Stomach smooth muscle (tissue), 2 donors: ENCODE results near the gene ATP5F1C.
"Not testable (repeated sequence)": the region's sequence is repeated elsewhere in the genome, so short reads cannot be mapped to it uniquely, and the experiment has no call there.

Experiments used
- H3K27ac ChIP-seq: one replicate; pipeline ENCODE4 v1.7.0; 2013; ENCODE audit warnings: mild to moderate bottlenecking, low read length, inconsistent platforms
- H3K27me3 ChIP-seq, 2 donors: one replicate each; pipeline ENCODE4 v1.7.0; 2013; ENCODE audit warnings: low read length in 2 of 2; ENCODE audit not compliant: insufficient read depth in 2 of 2, control insufficient read depth in 1 of 2
- H3K36me3 ChIP-seq, 2 donors: one replicate each; pipeline ENCODE4 v1.7.0; 2013; ENCODE audit warnings: low read length in 2 of 2; ENCODE audit not compliant: control insufficient read depth in 2 of 2, insufficient read depth in 2 of 2
- H3K4me1 ChIP-seq: one replicate; pipeline ENCODE4 v1.7.0; 2013; ENCODE audit warnings: low read length; ENCODE audit not compliant: control insufficient read depth, insufficient read depth
- H3K4me3 ChIP-seq, 2 donors: one replicate each; pipeline ENCODE4 v1.7.0; 2013; ENCODE audit warnings: low read length in 2 of 2
- H3K9ac ChIP-seq, 2 donors: one replicate each; pipeline ENCODE4 v1.7.0; 2013; ENCODE audit warnings: low read length in 2 of 2, mild to moderate bottlenecking in 1 of 2
- H3K9me3 ChIP-seq, 2 donors: one replicate each; pipeline ENCODE4 v1.7.0; 2013; ENCODE audit warnings: low read length in 2 of 2; ENCODE audit not compliant: control insufficient read depth in 2 of 2
- donor health status: healthy.
- donor health status: Pancreatic carcinoma.

ATP5F1C gene

DNA sequence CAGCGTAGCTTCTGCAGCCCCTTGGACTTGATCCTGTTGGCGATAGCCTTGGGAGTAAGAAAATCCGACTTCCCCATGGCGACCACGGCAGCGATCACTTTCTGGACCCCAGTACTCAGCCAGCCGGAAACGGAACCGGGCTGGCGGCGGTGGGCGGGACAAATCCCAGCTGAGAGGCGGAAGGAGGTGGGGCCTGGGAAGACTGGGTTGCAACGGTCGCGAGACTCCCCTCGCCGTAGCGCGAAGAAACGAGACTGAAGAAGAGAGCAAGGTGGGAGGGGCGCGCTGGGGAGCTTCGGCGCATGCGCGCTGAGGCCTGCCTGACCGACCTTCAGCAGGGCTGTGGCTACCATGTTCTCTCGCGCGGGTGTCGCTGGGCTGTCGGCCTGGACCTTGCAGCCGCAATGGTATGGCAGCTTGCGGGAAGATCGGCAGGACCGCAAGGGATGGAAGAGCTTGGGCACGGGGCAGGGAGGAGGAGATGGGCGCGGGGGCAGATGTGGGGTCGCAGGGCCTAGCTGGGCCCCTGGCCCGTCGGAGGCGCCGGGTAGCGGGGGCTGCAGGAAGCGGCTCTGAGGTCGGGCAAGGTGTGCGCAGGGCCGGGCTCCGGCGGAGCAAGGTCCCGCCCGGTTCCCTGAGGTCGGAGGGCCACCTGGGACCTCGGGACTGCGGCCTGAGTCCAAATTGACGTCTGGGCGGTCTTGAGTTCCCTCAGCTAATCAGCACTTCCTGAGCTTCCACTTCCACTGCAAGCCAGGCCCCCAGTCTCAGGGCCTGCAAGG lies at the start of gene ATP5F1C, which contains the start of gene KIN:
ATP5F1C (plus strand) TSS at position 321 of the 782 bp plus-strand sequence; CDS start at position 352, 31 bp downstream.
KIN (minus strand) TSS at position 137 of the 782 bp plus-strand sequence; CDS start at position 77, 60 bp downstream.
- Histone ChIP-seq H3K27me3 (no peaks in the 10 kb centered on the region), H3K4me3 (peak within 1 kb of the TSS; percentile 98), H3K4me1 (peaks cover 28% of the 10 kb centered on the region), H3K9me3 (no peaks in the 10 kb centered on the region), H3K9ac (peak within 1 kb of the TSS; percentile 86 to 94), H3K27ac (peak within 1 kb of the TSS; percentile 77), H3K36me3 (no peaks in the 10 kb centered on the region)

DNA sequence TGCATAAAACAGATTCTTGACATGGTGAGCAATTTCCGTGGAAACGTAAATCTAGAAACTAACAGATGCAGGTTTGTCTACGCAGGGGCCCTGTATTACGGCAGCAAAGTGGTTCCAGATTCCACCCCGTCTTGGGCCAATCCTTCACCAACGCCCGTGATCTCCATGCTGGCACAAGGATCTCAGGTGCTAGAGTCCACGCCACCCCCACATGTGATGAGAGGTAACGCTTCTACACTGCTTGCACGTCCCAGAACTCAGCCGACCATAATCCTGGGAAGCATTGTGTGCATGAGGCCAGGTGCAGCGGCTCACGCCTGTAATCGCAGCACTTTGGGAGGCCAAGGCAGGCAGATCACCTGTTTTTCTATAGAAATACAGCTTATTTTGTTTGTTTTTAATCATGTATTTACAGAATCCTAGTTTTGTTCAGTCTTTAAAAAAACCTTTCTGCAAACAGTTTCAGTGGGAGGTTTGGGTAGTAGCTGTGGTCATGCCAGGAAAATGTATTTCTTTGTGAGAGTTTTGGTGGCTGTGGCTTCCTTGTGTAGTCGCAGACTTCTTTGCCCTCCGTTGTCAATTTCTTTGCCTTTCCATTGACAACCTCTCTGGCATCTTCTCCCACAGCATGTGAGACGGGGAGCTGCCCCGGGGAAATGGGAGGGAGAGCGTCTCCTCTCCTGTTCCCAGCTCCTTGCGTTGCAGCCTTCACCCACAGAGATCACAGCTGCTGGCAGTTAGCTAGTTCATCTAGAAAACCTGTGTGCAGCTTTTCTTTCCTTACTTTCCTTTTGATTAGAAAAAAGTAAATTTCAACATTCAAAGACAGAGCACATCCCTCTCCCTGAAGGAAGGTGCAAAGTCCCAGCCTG lies 49.2 kb upstream of the ATP5F1C start:
- H3K9ac ChIP-seq = no peak overlapping the region
- H3K4me3 ChIP-seq = no peak overlapping the region
- H3K36me3 ChIP-seq = no peaks in the 10 kb centered on the region
- H3K4me1 ChIP-seq = no peaks in the 10 kb centered on the region
- no peak overlapping the region for H3K27ac ChIP-seq
- H3K9me3 ChIP-seq = no peaks in the 10 kb centered on the region
- no peaks in the 10 kb centered on the region for H3K27me3 ChIP-seq

DNA sequence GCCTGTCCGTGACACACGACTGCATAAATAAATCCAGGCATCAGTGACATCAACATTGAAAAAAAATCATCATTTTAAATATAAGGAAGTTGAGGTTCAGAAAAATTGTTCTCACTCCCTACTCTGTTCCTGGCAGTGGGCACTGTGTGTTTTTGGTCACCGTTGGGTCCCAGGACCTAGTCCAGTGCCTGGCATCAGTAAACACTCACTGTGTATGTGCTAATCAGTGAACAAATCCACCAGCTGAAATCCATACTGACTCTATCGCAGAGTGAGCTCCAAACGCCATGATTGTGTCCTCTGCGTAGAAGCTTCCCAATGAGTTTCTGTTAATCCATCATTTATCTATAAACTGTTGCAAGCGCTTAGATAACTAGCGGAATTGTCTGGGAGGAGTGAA lies 43.7 kb upstream of the ATP5F1C start:
- Histone ChIP-seq H3K4me3 (no peak overlapping the region), H3K36me3 (peaks cover 0 to 2% of the 10 kb centered on the region in 2 donors), H3K27ac (no peak overlapping the region), H3K9ac (no peak overlapping the region), H3K9me3 (no peaks in the 10 kb centered on the region), H3K4me1 (no peaks in the 10 kb centered on the region), H3K27me3 (no peaks in the 10 kb centered on the region)

DNA sequence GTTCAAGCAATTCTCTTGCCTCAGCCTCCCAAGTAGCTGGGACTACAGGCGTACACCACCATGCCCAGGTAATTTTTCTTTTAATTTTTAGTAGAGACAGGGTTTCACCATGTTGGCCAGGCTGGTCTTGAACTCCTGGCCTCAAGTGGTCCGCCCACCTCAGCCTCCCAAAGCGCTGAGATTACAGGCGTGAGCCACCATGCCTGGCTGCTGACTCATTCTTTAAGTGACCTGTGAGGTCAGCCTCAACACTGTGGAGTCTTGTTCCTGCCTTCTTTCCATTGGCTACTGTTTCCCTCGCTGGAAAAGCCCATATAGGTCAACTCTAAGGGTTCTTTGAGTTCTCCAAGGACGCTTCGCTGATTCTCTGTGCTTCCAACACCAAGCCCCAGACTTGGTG lies 39.3 kb upstream of the ATP5F1C start:
- not testable (repeated sequence) for H3K4me1 ChIP-seq

DNA sequence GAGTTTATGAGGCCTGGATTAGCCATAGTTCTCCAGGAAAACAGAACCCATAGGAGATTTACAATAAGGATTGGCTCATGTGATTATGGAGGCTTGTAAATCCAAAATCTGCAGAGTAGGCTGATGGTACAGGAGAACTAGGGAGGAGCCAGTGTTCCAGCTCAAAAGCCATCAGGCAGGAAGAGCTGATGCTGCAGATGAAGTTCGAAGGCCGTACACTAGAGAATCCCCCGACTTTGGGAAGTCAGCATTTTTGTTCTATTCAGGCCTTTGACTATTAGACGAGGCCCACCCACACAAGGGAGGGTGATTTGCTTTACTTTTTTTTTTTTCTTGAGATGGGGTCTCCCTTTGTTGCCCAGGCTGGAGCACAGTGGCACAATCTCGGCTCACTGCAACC lies 37.8 kb upstream of the ATP5F1C start:
- no peak overlapping the region for H3K4me3 ChIP-seq
- no peak overlapping the region for H3K9ac ChIP-seq
- no peaks in the 10 kb centered on the region for H3K9me3 ChIP-seq
- no peak overlapping the region for H3K27ac ChIP-seq
- H3K36me3 ChIP-seq = peaks cover 16 to 25% of the 10 kb centered on the region in 2 donors
- no peaks in the 10 kb centered on the region for H3K4me1 ChIP-seq
- no peaks in the 10 kb centered on the region for H3K27me3 ChIP-seq

More for the DNA sequence above, 39.3 kb upstream of the ATP5F1C start:
- not testable (repeated sequence) for H3K4me3 ChIP-seq, H3K27ac ChIP-seq, H3K9me3 ChIP-seq, H3K27me3 ChIP-seq, H3K9ac ChIP-seq
- peaks cover 9 to 15% of the 10 kb centered on the region in 2 donors for H3K36me3 ChIP-seq

DNA sequence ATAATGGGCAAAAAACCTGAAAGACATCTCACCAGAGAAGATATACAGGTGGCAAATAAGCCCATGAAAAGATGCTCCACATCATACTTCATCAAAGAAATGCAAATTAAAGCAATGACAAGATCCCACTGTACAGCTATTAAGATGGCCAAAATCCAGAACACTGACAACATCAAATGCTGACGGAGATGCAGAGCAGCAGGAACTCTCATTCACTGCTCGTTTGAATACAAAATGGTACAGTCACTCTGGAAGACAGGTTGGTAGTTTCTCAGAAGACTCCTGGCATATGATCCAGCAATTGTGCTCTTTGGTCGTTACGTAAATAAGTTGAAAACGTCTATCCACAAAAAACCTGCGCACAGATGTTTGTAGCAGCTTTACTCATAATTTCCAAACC lies 35.7 kb upstream of the ATP5F1C start:
- Histone ChIP-seq H3K9me3 (no peaks in the 10 kb centered on the region), H3K4me3 (no peak overlapping the region), H3K36me3 (peaks cover 17 to 33% of the 10 kb centered on the region in 2 donors), H3K9ac (no peak overlapping the region), H3K27me3 (no peaks in the 10 kb centered on the region), H3K4me1 (no peaks in the 10 kb centered on the region), H3K27ac (no peak overlapping the region)

DNA sequence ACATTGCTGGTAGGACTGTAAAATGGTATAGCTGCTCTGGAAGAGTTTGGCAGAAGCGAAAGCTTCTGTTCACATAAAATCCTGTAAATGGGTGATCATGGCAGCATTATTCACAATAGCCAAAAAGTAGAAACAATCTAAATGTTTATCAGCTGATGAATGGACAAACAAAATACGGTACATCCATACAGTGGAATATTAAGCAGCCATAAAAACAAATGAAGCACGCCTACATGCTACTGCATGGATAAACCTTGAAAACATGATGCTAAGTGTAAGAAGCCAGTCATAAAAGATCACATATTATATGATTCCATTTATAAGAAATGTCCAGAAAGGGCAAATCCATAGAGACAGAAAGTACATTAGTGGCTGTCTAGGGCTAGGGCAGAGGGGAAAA lies 32.9 kb upstream of the ATP5F1C start:
- Histone ChIP-seq H3K4me1 (no peaks in the 10 kb centered on the region), H3K27me3 (no peaks in the 10 kb centered on the region), H3K27ac (no peak overlapping the region), H3K9me3 (no peaks in the 10 kb centered on the region), H3K36me3 (peaks cover 27 to 32% of the 10 kb centered on the region in 2 donors), H3K4me3 (no peak overlapping the region), H3K9ac (no peak overlapping the region)

DNA sequence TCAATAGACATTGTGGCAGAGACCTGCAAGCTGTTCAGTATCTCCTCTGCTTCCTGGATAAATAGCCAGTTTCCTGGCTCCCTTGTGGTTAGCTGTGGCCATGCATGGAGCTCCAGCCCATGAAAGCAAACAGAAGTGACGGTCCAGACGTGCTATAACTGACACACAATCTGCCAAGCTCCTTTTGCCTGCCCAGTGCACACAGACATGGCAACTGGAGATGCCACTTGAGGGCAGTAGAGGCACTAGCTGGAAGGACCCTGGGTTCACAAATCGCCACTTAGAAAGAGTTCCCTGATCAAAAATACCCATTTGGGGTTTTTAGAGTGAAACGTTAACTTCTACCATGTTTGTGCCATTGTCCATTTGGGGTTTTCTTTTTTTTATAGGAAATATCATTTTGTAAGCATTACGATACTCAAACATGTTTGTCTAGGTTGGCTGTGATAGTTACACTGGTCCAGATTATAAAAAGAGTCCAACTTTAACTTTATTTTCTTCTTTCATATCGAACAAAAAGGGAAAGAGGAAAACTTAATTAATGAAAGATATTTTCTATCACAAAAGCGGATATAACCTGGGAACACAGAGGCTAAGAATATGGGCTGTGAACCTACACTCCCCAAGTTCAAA lies 31.5 kb upstream of the ATP5F1C start:
- no peaks in the 10 kb centered on the region for H3K4me1 ChIP-seq
- peaks cover 27 to 34% of the 10 kb centered on the region in 2 donors for H3K36me3 ChIP-seq
- H3K27me3 ChIP-seq = no peaks in the 10 kb centered on the region
- H3K4me3 ChIP-seq = no peak overlapping the region
- no peaks in the 10 kb centered on the region for H3K9me3 ChIP-seq
- no peak overlapping the region for H3K9ac ChIP-seq
- no peak overlapping the region for H3K27ac ChIP-seq

DNA sequence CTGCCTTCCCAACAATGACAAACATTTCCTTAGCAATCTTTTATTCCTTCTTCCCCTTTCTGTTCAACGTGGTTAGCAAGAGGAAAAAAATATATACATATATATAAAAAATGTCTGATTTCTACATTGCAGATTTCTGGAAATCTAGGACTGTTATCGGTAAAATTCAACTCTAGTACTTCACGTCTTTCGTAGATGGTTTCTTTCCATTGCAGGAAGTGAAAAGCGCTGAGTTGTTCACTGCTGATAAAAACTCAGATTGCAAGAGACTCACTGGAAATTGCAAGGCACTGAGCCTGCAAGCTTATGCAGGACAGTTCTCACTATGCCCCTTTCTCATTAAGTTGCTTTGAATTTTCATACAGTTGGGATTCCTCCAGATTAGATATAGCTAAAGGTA lies 24.0 kb upstream of the ATP5F1C start:
- no peak overlapping the region for H3K27ac ChIP-seq
- H3K9ac ChIP-seq = no peak overlapping the region
- no peaks in the 10 kb centered on the region for H3K4me1 ChIP-seq
- H3K9me3 ChIP-seq = no peaks in the 10 kb centered on the region
- no peak overlapping the region for H3K4me3 ChIP-seq
- H3K27me3 ChIP-seq = no peaks in the 10 kb centered on the region
- H3K36me3 ChIP-seq = peaks cover 27 to 36% of the 10 kb centered on the region in 2 donors

DNA sequence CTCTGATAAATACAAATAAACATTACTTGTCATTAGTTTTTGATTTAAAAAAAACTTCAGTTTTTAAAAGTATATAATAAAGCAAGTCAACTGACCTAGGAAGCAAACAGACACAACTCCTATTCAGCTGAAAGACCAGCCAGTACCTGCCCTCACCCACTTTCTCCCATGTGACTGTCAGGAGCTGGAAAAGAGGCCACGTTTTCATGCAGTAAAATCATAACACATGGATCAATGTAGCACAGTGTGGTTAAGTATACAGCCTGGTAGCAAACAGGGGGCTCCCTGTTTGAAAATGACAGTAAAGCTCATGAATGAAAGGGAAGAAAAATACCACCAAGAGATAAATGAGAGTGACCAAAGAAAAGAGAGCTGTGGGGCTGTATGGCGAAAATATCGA lies 21.7 kb upstream of the ATP5F1C start:
- no peak overlapping the region for H3K4me3 ChIP-seq
- H3K27ac ChIP-seq = no peak overlapping the region
- peaks cover 31 to 34% of the 10 kb centered on the region in 2 donors for H3K36me3 ChIP-seq

More for the DNA sequence above, 21.7 kb upstream of the ATP5F1C start:
- Histone ChIP-seq H3K9me3 (no peaks in the 10 kb centered on the region), H3K27me3 (no peaks in the 10 kb centered on the region), H3K9ac (no peak overlapping the region), H3K4me1 (no peaks in the 10 kb centered on the region)
